GM12872 (cell line): ENCODE data around the gene CTNNAL1.

Experiments
- TF ChIP-seq, protein P1 (sequence below): IDR thresholded peaks from 3 replicates; pipeline ENCODE4 v1.5.1; 2011; ENCODE audit warnings: low read depth, mild to moderate bottlenecking, low read length, moderate library complexity; ENCODE audit not compliant: insufficient read depth

Gene CTNNAL1

DNA sequence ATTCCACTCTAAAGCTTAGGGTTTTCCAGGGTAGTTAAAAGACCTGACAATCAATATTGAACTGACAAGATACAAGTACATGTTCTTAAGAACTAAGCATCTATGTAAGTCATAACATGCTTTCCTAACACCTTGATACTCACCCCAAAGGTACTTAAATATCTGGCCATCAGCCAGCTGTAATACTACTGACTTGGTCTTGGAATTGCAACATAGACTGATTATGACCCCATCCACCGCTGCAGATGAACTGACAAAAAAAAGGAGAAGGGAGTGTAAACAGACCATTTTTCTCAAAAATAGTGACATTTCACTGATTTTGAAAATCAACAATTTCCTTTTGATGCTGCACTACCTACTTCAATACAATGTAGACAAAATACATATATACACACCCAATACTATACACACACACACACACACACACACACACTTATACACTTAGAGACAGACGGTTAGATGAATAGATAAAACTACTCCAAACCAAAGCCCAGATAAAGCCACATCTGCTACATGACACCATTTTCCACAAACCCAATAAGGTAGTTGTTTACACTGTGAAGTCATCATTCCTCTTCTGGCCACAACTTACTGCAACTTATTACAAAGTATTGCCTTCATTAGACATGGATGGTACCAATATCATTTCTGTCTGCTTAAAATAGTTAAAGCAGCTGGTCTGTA lies 109.7 kb downstream of the CTNNAL1 start:
- TF ChIP-seq, protein P1, sequence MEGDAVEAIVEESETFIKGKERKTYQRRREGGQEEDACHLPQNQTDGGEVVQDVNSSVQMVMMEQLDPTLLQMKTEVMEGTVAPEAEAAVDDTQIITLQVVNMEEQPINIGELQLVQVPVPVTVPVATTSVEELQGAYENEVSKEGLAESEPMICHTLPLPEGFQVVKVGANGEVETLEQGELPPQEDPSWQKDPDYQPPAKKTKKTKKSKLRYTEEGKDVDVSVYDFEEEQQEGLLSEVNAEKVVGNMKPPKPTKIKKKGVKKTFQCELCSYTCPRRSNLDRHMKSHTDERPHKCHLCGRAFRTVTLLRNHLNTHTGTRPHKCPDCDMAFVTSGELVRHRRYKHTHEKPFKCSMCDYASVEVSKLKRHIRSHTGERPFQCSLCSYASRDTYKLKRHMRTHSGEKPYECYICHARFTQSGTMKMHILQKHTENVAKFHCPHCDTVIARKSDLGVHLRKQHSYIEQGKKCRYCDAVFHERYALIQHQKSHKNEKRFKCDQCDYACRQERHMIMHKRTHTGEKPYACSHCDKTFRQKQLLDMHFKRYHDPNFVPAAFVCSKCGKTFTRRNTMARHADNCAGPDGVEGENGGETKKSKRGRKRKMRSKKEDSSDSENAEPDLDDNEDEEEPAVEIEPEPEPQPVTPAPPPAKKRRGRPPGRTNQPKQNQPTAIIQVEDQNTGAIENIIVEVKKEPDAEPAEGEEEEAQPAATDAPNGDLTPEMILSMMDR = no peak

DNA sequence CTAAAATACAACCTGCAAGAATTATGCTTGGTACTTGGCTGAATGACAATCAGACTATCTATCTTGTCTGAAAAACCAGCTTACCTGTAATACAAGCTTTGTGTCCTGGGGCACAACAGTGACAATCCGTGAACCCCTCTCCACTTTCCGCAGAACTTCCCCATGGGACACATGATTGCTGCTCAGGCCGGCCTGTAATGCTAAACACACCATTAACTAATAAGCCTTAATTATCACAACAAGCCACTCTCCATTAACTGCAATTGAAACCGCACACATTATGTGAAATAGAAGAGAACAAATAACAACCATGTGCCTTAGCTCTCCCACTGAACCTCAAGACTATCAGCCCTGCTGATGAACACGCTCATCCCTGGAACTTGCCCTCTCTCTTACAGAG lies 113.1 kb downstream of the CTNNAL1 start:
- TF ChIP-seq, protein P1 = no peak

DNA sequence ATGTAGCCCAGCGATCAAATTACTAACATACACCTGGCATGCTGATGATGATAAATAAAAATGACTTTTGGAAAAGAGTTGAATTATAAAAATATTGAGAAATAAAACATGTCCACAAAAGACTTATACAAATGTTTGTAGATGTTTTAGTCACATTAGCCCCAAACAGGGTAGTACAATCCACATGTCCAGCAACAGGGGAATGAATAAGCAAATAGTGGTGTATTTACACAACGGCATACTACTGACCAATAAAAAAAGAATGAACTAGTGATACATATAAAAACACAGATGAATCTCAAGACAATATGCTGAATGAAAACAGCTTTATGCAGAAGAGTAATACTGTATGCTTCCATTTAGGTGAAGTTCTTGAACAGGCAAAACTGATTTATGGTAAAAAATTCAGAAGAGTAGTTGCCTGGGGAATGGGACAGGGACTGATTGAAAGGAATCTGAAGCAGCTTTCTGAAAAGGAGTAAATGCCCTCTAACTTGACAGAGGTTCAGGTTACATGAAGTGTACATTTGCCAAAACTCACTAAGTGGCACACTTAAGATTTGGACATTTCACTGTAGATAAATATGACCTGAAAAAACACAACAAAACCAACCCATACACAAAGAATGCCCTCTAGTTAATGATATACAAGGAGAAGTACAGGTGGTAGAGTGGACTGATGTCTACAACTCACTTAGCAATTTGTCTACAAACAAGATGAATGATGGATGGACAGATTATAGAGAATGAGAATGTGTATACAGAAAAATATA lies 115.8 kb downstream of the CTNNAL1 start:
- TF ChIP-seq, protein P1 = no peak

DNA sequence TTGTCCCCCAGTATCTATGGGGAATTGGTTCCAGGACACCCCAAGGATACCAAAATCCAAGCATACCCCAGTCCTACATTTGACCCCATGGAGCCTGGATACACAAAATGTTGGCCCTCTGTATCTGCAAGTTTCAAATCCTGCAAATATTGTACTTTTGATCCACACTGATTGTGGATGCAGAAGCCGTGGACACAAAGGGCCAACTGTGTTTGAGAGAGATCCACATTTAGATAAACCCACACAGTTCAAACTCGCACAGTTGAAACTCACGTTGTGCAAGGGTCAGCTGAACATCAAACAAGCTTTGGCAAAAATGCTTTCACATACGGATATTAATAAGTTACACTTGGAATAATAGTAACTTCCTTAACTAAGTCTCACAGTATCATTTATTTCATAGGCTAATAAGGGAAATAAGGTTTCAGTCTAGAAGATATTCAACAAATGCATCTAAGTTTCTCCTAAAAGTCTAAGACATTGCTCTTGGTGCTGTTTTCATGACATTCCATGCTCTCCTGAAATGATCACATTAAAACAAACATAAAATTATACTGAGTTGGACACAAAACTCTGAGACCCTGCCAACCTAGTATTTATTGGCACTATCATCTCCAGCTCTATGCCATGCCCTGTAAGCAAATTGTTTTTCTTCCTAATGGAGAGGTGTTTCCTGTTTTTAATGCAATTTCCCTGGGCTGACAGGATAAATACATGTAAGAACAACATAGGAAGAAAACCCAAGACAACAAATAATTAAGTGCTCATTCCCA lies 118.9 kb downstream of the CTNNAL1 start:
- TF ChIP-seq, protein P1 = no peak
